Skin epidermis (tissue), 12 donors: ENCODE measurements around the gene MSMO1.
"Not testable (repeated sequence)": the region's sequence is repeated elsewhere in the genome, so short reads cannot be mapped to it uniquely, and the experiment has no call there.

ENCODE experiments used
- H3K27ac ChIP-seq, 21 experiments: fragments of 200-600 bp; sonication (generic) in 11 of 21; one replicate each; pipeline ENCODE4 v1.5.0; 2020; ENCODE audit warnings: mild to moderate bottlenecking in 3 of 21, inconsistent platforms in 2 of 21, moderate library complexity in 2 of 21
- H3K4me3 ChIP-seq, 7 experiments: fragments of 200-600 bp; sonication (generic) in 2 of 7; one replicate each; pipeline ENCODE4 v1.5.0; 2020; ENCODE audit warnings: inconsistent platforms in 2 of 7, mild to moderate bottlenecking in 2 of 7, moderate library complexity in 1 of 7

Gene MSMO1

GRCh38 chr4:165327211-165328100 lies at the start of gene MSMO1:
MSMO1 (plus strand) TSS chr4:165327669; CDS start chr4:165333371, 5,702 bp downstream.
- H3K4me3 ChIP-seq = peak within 1 kb of the TSS; percentile 75 to 96 (median 88)
- peak within 1 kb of the TSS in 20 of 21 experiments; percentile 34 to 90 (median 82) for H3K27ac ChIP-seq

GRCh38 chr4:165279531-165279930 lies 47.9 kb upstream of the MSMO1 start:
- not testable (repeated sequence) for H3K4me3 ChIP-seq

GRCh38 chr4:165284697-165285096 lies 42.8 kb upstream of the MSMO1 start:
- H3K27ac ChIP-seq, H3K4me3 ChIP-seq: not testable (repeated sequence)

More at GRCh38 chr4:165279531-165279930, 47.9 kb upstream of the MSMO1 start:
- not testable (repeated sequence) for H3K27ac ChIP-seq

GRCh38 chr4:165286619-165287340 lies 40.7 kb upstream of the MSMO1 start:
- peak overlapping the region in 1 of 21 experiments; percentile 30 for H3K27ac ChIP-seq
- not testable (repeated sequence) for H3K4me3 ChIP-seq

- no peak overlapping the region for H3K27ac ChIP-seq
- H3K4me3 ChIP-seq = no peak overlapping the region
Observed at GRCh38 chr4:165288226-165288625, 39.2 kb upstream of the MSMO1 start.

- Histone ChIP-seq H3K4me3 (no peak overlapping the region), H3K27ac (no peak overlapping the region)
Observed at GRCh38 chr4:165288639-165289422, 38.6 kb upstream of the MSMO1 start.

- Histone ChIP-seq H3K27ac (no peak overlapping the region), H3K4me3 (no peak overlapping the region)
Observed at GRCh38 chr4:165289423-165289785, 38.1 kb upstream of the MSMO1 start.

- Histone ChIP-seq H3K4me3 (no peak overlapping the region), H3K27ac (no peak overlapping the region)
Observed at GRCh38 chr4:165293061-165293460, 34.4 kb upstream of the MSMO1 start.

- Histone ChIP-seq H3K4me3 (no peak overlapping the region), H3K27ac (no peak overlapping the region)
Observed at GRCh38 chr4:165293927-165294649, 33.4 kb upstream of the MSMO1 start.

GRCh38 chr4:165294907-165295306 lies 32.6 kb upstream of the MSMO1 start:
- H3K27ac ChIP-seq = peak overlapping the region in 2 of 21 experiments; percentile 33 to 43

GRCh38 chr4:165297626-165298025 lies 29.8 kb upstream of the MSMO1 start:
- Histone ChIP-seq H3K27ac (no peak overlapping the region), H3K4me3 (no peak overlapping the region)

More at GRCh38 chr4:165294907-165295306, 32.6 kb upstream of the MSMO1 start:
- no peak overlapping the region for H3K4me3 ChIP-seq

- Histone ChIP-seq H3K27ac (no peak overlapping the region), H3K4me3 (no peak overlapping the region)
Observed at GRCh38 chr4:165299399-165300060, 27.9 kb upstream of the MSMO1 start.

- H3K4me3 ChIP-seq = no peak overlapping the region
- H3K27ac ChIP-seq = peak overlapping the region in 1 of 21 experiments; percentile 11
Observed at GRCh38 chr4:165301833-165302232, 25.6 kb upstream of the MSMO1 start.

GRCh38 chr4:165302658-165303057 lies 24.8 kb upstream of the MSMO1 start:
- no peak overlapping the region for H3K27ac ChIP-seq
- H3K4me3 ChIP-seq = no peak overlapping the region

GRCh38 chr4:165308166-165308565 lies 19.3 kb upstream of the MSMO1 start:
- Histone ChIP-seq H3K27ac (peak overlapping the region in 4 of 21 experiments; percentile 8 to 46 (median 28)), H3K4me3 (no peak overlapping the region)

- Histone ChIP-seq H3K4me3 (no peak overlapping the region), H3K27ac (peak overlapping the region in 4 of 21 experiments; percentile 18 to 50 (median 42))
Observed at GRCh38 chr4:165308606-165309005, 18.9 kb upstream of the MSMO1 start.

GRCh38 chr4:165309456-165309855 lies 18.0 kb upstream of the MSMO1 start:
- no peak overlapping the region for H3K4me3 ChIP-seq
- no peak overlapping the region for H3K27ac ChIP-seq

- H3K4me3 ChIP-seq = no peak overlapping the region
- H3K27ac ChIP-seq = no peak overlapping the region
Observed at GRCh38 chr4:165312506-165312905, 15.0 kb upstream of the MSMO1 start.

GRCh38 chr4:165319030-165319429 lies 8.4 kb upstream of the MSMO1 start:
- Histone ChIP-seq H3K4me3 (no peak overlapping the region), H3K27ac (no peak overlapping the region)
